H1 (cell line): ENCODE results near the gene DNAH8. TPM values are rescaled to one million over a fixed set of nuclear protein-coding genes. Genes with fewer than 3 reads are reported as not detected.

Source experiments
- CTCF ChIA-PET: fragments of 300-600 bp; sonication (Branson Sonifier 250); formaldehyde crosslinking; loops from one replicate; lab custom pipeline; 2021; ENCODE audit not compliant: partially characterized antibody; lab: Charles Lee
- POLR2A ChIA-PET: fragments of 300-600 bp; sonication (Branson Sonifier 250); formaldehyde crosslinking; loops from one replicate; lab custom pipeline; 2021; ENCODE audit warnings: inconsistent platforms; ENCODE audit not compliant: partially characterized antibody; lab: Charles Lee
- DNase-seq, 2 experiments: peaks; one replicate each; pipeline versions ENCODE4 v3.0.0 to v3.0.0-alpha.2; 2010 to 2022; ENCODE audit warnings: low spot score in 2 of 2, low read depth in 1 of 2, mixed read lengths in 1 of 2
- FAIRE-seq: peaks from 2 replicates; lab custom pipeline; 2011; peaks lifted over from hg19 to GRCh38; lab: Jason Lieb, UNC
- H2AFZ ChIP-seq: 2 replicates; pipeline ENCODE4 v1.8.1; 2012; ENCODE audit warnings: low read length, inconsistent platforms
- H2AK5ac ChIP-seq: 2 replicates; pipeline ENCODE4 v1.6.1; 2013; ENCODE audit warnings: low read depth, low read length
- H2BK120ac ChIP-seq: replicated peaks from 2 replicates; pipeline ENCODE3; 2013; ENCODE audit warnings: low read depth, low read length, inconsistent platforms
- H2BK12ac ChIP-seq: 2 replicates; pipeline ENCODE4 v1.6.1; 2013; ENCODE audit warnings: low read depth, low read length
- H2BK15ac ChIP-seq: 2 replicates; pipeline ENCODE4 v1.6.1; 2013; ENCODE audit warnings: low read length
- H2BK20ac ChIP-seq: 2 replicates; pipeline ENCODE4 v1.6.1; 2013; ENCODE audit warnings: low read length
- H2BK5ac ChIP-seq: 2 replicates; pipeline ENCODE4 v1.6.1; 2013; ENCODE audit warnings: low read depth, low read length
- H3K14ac ChIP-seq: 2 replicates; pipeline ENCODE4 v1.6.1; 2013; ENCODE audit warnings: inconsistent platforms; ENCODE audit not compliant: insufficient read length
- H3K18ac ChIP-seq: 2 replicates; pipeline ENCODE4 v1.6.1; 2013; ENCODE audit warnings: low read length; ENCODE audit errors: extremely low read depth
- H3K23ac ChIP-seq: 2 replicates; pipeline ENCODE4 v1.6.1; 2013; ENCODE audit warnings: inconsistent platforms; ENCODE audit not compliant: insufficient read length
- H3K23me2 ChIP-seq: 2 replicates; pipeline ENCODE4 v1.6.1; 2013; ENCODE audit warnings: low read depth, low read length
- H3K27ac ChIP-seq: 2 replicates; pipeline ENCODE4 v1.6.1; 2011; ENCODE audit warnings: low read depth, low read length, inconsistent platforms
- H3K27me3 ChIP-seq, 4 experiments: replicated peaks in 1 of 4; 1 replicate in 1 of 4; 2 replicates in 3 of 4; pipeline versions ENCODE4 v1.6.1 to v1.8.1; 2011 to 2013; ENCODE audit warnings: low read length in 3 of 4, mild to moderate bottlenecking in 3 of 4, inconsistent platforms in 2 of 4, mixed read lengths in 2 of 4, moderate library complexity in 1 of 4; ENCODE audit not compliant: control insufficient read depth in 3 of 4, insufficient read depth in 3 of 4; ENCODE audit errors: extremely low read depth in 1 of 4
- H3K36me3 ChIP-seq, 4 experiments: 2 replicates each; pipeline versions ENCODE4 v1.6.1 to v1.8.1; 2011 to 2013; ENCODE audit warnings: mild to moderate bottlenecking in 4 of 4, low read length in 3 of 4, moderate library complexity in 2 of 4, control low read depth in 1 of 4, inconsistent platforms in 1 of 4; ENCODE audit not compliant: insufficient read depth in 4 of 4, control insufficient read depth in 2 of 4
- H3K4ac ChIP-seq: replicated peaks from 2 replicates; pipeline ENCODE3; 2013; ENCODE audit warnings: low read length, low read depth, mixed read lengths, inconsistent platforms; ENCODE audit not compliant: insufficient read length
- H3K4me1 ChIP-seq, 4 experiments: replicated peaks in 1 of 4; 1 replicate in 1 of 4; 2 replicates in 3 of 4; pipeline versions ENCODE4 v1.6.1 to v1.8.1; 2011 to 2013; ENCODE audit warnings: low read length in 3 of 4, inconsistent platforms in 2 of 4, mixed read lengths in 1 of 4; ENCODE audit not compliant: insufficient read depth in 4 of 4, control insufficient read depth in 3 of 4
- H3K4me2 ChIP-seq, 2 experiments: 2 replicates each; pipeline versions ENCODE4 v1.6.1 to v1.8.1; 2011 to 2013; ENCODE audit warnings: low read depth in 2 of 2, low read length in 2 of 2, control low read depth in 1 of 2, inconsistent platforms in 1 of 2, mild to moderate bottlenecking in 1 of 2; ENCODE audit not compliant: insufficient read depth in 1 of 2
- H3K4me3 ChIP-seq, 4 experiments: fragments of 200-600, 300-600 bp in 1 of 4; sonication (generic), shearing (Covaris generic), sonication (Bioruptor Twin) in 1 of 4; 2 replicates each; pipeline versions ENCODE4 v1.5.1 to v1.8.1; 2011 to 2016; ENCODE audit warnings: low read length in 4 of 4, low read depth in 3 of 4, control low read depth in 2 of 4, inconsistent platforms in 2 of 4, mild to moderate bottlenecking in 2 of 4, mixed read lengths in 1 of 4, moderate library complexity in 1 of 4; ENCODE audit not compliant: insufficient read depth in 2 of 4; ENCODE audit errors: extremely low read depth in 1 of 4
- H3K56ac ChIP-seq: replicated peaks from 2 replicates; pipeline ENCODE3; 2013; ENCODE audit warnings: low read depth, mild to moderate bottlenecking, mixed read lengths, low read length, inconsistent platforms; ENCODE audit not compliant: insufficient read length
- H3K79me1 ChIP-seq: 2 replicates; pipeline ENCODE4 v1.6.1; 2013; ENCODE audit warnings: low read depth, low read length, control low read depth
- H3K79me2 ChIP-seq, 2 experiments: 2 replicates each; pipeline versions ENCODE4 v1.6.1 to v1.8.1; 2012 to 2013; ENCODE audit warnings: low read length in 2 of 2, mild to moderate bottlenecking in 2 of 2, inconsistent platforms in 1 of 2; ENCODE audit not compliant: insufficient read depth in 2 of 2, control insufficient read depth in 1 of 2
- H3K9ac ChIP-seq, 4 experiments: replicated peaks in 1 of 4; 1 replicate in 1 of 4; 2 replicates in 3 of 4; pipeline versions ENCODE4 v1.6.1 to v1.8.1; 2011 to 2013; ENCODE audit warnings: low read depth in 3 of 4, low read length in 3 of 4, control low read depth in 2 of 4, mild to moderate bottlenecking in 2 of 4, moderate library complexity in 2 of 4, inconsistent platforms in 1 of 4; ENCODE audit errors: extremely low read depth in 1 of 4
- H3K9me3 ChIP-seq, 2 experiments: 2 replicates each; pipeline versions ENCODE4 v1.6.1 to v1.8.1; 2012 to 2013; ENCODE audit warnings: mild to moderate bottlenecking in 2 of 2, moderate library complexity in 2 of 2, control low read depth in 1 of 2, inconsistent platforms in 1 of 2, low read depth in 1 of 2, low read length in 1 of 2, mixed read lengths in 1 of 2; ENCODE audit not compliant: insufficient read depth in 2 of 2
- H4K20me1 ChIP-seq, 2 experiments: replicated peaks in 1 of 2; 2 replicates each; pipeline versions ENCODE3 to v1.8.1; 2011 to 2013; ENCODE audit warnings: inconsistent platforms in 2 of 2, low read length in 2 of 2, mild to moderate bottlenecking in 1 of 2; ENCODE audit not compliant: insufficient read depth in 2 of 2, control insufficient read depth in 1 of 2
- H4K5ac ChIP-seq: 2 replicates; pipeline ENCODE4 v1.6.1; 2013; ENCODE audit warnings: low read length, low read depth, mixed read lengths, inconsistent platforms; ENCODE audit not compliant: insufficient read length
- H4K8ac ChIP-seq: 2 replicates; pipeline ENCODE4 v1.8.0; 2013; ENCODE audit warnings: mild to moderate bottlenecking, moderate library complexity, low read length, inconsistent platforms; ENCODE audit not compliant: insufficient read depth; ENCODE audit errors: extremely low read depth
- H4K91ac ChIP-seq: replicated peaks from 2 replicates; pipeline ENCODE3; 2013; ENCODE audit warnings: low read length, mixed read lengths, inconsistent platforms; ENCODE audit not compliant: insufficient read length
- CREB1 ChIP-seq: IDR thresholded peaks from 2 replicates; pipeline ENCODE4 v1.6.1; 2012; ENCODE audit warnings: inconsistent platforms
- RNF2 ChIP-seq: fragments of 200-900, 300-1000 bp; sonication (generic); IDR thresholded peaks from 2 replicates; pipeline ENCODE4 v1.7.1; 2016; ENCODE audit warnings: borderline replicate concordance, low read depth, mild to moderate bottlenecking, antibody characterized with exemption, low read length; ENCODE audit not compliant: poor library complexity, severe bottlenecking; ENCODE audit errors: missing control alignments
- SIRT6 ChIP-seq: IDR thresholded peaks from one replicate; pipeline ENCODE4 v1.7.1; 2012; ENCODE audit warnings: low read length, inconsistent platforms
- WGBS, 2 experiments: shearing (Covaris generic) in 1 of 2; methylation state at CpG; one replicate each; pipeline versions ENCODE4 v1.1.6 to v1.1.7; 2013 to 2015; ENCODE audit warnings: low lambda C conversion rate in 2 of 2, mixed read lengths in 2 of 2, inconsistent platforms in 1 of 2, low coverage in 1 of 2, missing lambda C conversion rate in 1 of 2; ENCODE audit not compliant: insufficient replicate concordance in 2 of 2, insufficient coverage in 1 of 2, insufficient read length in 1 of 2; ENCODE audit errors: extremely low coverage in 1 of 2, missing lambda C conversion rate in 1 of 2; 5-methylcytosine and 5-hydroxymethylcytosine counted together
- polyA plus RNA-seq, 7 experiments: library from polyadenylated mRNA; depleted of rRNA in 3 of 7; stranded (reverse) in 5 of 7; unstranded in 2 of 7; fragments of >200 nt in 5 of 7; fragments of 200-250 nt in 2 of 7; gene quantifications; 1 replicate in 5 of 7; 2 replicates in 1 of 7; 4 replicates in 1 of 7; pipeline versions ENCODE4 v1.2.1 to v1.2.3, GENCODE V29; 2011 to 2013; ENCODE audit warnings: missing spikeins in 2 of 7, mixed read lengths in 2 of 7
- total RNA-seq: library from RNA; stranded (reverse); fragmentation: NEBNext Ultra II Directional; extraction: Animal tissue kit (Norgen Biotek cat#: 25700); gene quantifications from 2 replicates; pipeline ENCODE4 v1.2.1, GENCODE V29; 2021

The DNAH8 gene
- total and polyA plus RNA-seq, 2 of the 8 experiments (the other 6 are each of a cell fraction or from before 2014, with no cell fraction given) = under 0.01 TPM; not detected in 1

DNA sequence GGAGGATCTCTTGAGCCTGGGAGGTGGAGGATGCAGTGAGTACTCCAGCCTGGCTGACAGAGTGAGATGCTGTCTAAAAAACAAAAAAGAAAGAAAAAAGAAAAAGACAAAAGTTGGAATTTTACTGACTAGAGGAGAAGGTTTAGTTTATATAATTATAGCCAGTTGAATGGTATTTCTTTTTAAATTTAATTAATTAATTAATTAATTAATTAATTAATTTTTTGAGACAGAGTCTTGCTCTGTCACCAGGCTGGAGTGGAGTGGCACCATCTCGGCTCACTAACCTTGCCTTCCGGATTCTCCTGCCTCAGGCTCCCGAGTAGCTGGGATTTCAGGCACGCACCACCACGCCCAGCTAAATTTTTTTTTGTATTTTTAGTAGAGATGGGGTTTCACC is 8.7 kb downstream of the DNAH8 start:
- H3K9me3 ChIP-seq = no peaks in the 10 kb centered on the region
- WGBS, 2 experiments = 87% methylated on average over 5 of the region's 5 CpGs; no CpG with 5 or more reads in 1 of the 2 experiments
- H3K27me3 ChIP-seq = no peaks in the 10 kb centered on the region
- H2BK12ac ChIP-seq = no peak overlapping the region
- no peak overlapping the region for H2BK5ac ChIP-seq
- H2BK20ac ChIP-seq = no peak overlapping the region
- H3K4ac ChIP-seq = no peak overlapping the region
- DNase-seq = no peak
- no peak overlapping the region for H3K23ac ChIP-seq
- FAIRE-seq = no peak
- no peaks in the 10 kb centered on the region for H3K36me3 ChIP-seq
- no peaks in the 10 kb centered on the region for H4K20me1 ChIP-seq
- no peak overlapping the region for H3K27ac ChIP-seq
- H4K8ac ChIP-seq = no peak overlapping the region
- no peaks in the 10 kb centered on the region for H3K79me2 ChIP-seq
- no peak overlapping the region for H4K5ac ChIP-seq
- H2BK15ac ChIP-seq = no peak overlapping the region
- ChIA-PET POLR2A (interaction anchor here (2.3 kb wide), 1 partner anchor 21 kb away, joined by 6 read pairs; the partner anchor contains the start of gene GLO1), CTCF (no interaction called here)
- H3K23me2 ChIP-seq = no peaks in the 10 kb centered on the region
- no peak overlapping the region for H2AK5ac ChIP-seq
- no peak overlapping the region for H2BK120ac ChIP-seq
- H3K79me1 ChIP-seq = no peaks in the 10 kb centered on the region
- no peak overlapping the region for H3K4me2 ChIP-seq
- no peak overlapping the region for H3K56ac ChIP-seq
- H3K18ac ChIP-seq = no peak overlapping the region
- H2AFZ ChIP-seq = no peak overlapping the region
- H3K9ac ChIP-seq = no peak overlapping the region
- no peak overlapping the region for H3K14ac ChIP-seq
- no peak overlapping the region for H4K91ac ChIP-seq
- no peak overlapping the region for H3K4me3 ChIP-seq
- no peaks in the 10 kb centered on the region for H3K4me1 ChIP-seq
- TF ChIP-seq CREB1 (no peak), SIRT6 (no peak), RNF2 (no peak)
